ENCODE measurements around the gene CEP72.

- TF ChIP-seq EZH2 (IDR thresholded peaks at IDR 0.05; ENCODE audit: insufficient read depth, low read length) (no peak), CTCF (IDR thresholded peaks at IDR 0.05; ENCODE audit: insufficient read depth, low read depth, low read length) (no peak)
Measured at GRCh38 chr5:674630-675011, 62.5 kb downstream of the CEP72 start.

Data from astrocyte (in vitro differentiated cells and primary cell).